ENCODE results near the gene APLP1.

APLP1 gene

DNA sequence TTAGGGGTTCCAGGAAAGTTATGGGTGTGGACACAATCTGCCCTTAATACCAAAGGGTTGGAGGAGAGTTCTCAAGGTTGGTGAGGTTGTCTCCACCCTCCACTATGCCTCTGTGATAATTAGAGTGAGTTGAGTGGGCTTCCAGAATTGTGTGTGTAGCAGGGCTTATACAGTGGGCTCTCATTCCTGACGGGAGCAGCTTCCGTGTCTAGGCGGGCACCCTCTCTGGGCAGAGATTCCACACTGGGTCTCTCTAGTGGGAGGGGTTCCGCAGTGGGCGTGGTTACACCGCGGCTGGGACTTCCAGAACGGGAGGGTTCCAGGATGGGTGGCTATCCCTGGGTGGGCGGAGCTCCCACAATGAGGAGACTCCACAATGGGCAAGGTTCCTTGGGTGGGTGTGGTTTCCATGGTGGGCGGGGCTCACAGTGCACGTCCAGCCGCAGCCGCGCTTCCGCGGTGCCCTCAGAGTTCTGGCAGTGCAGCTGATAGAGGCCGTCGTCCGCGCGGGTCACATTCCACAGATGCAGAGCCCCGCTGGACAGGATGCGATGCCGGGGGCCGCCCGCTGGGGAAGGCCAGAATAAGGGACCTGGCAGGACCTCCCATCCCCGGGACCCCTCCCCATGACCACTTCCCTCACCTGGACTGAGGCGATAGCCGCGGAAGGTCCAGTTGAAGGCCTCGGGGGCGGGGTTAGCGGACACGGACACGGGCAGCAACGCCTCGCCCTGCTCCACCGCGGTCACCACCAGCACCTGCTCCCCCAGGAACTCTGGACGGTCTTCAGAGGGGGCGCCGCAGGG lies 24.5 kb upstream of the APLP1 start:
- no peak for TF ChIP-seq EZH2 (IDR thresholded peaks at IDR 0.05; ENCODE audit: borderline replicate concordance, low read depth, low read length, severe bottlenecking)
- TF ChIP-seq, protein P1, sequence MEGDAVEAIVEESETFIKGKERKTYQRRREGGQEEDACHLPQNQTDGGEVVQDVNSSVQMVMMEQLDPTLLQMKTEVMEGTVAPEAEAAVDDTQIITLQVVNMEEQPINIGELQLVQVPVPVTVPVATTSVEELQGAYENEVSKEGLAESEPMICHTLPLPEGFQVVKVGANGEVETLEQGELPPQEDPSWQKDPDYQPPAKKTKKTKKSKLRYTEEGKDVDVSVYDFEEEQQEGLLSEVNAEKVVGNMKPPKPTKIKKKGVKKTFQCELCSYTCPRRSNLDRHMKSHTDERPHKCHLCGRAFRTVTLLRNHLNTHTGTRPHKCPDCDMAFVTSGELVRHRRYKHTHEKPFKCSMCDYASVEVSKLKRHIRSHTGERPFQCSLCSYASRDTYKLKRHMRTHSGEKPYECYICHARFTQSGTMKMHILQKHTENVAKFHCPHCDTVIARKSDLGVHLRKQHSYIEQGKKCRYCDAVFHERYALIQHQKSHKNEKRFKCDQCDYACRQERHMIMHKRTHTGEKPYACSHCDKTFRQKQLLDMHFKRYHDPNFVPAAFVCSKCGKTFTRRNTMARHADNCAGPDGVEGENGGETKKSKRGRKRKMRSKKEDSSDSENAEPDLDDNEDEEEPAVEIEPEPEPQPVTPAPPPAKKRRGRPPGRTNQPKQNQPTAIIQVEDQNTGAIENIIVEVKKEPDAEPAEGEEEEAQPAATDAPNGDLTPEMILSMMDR (IDR thresholded peaks at IDR 0.05; ENCODE audit: borderline replicate concordance, extremely low read depth, low read length, poor library complexity, severe bottlenecking): no peak
- Histone ChIP-seq H3K36me3 (ENCODE audit: insufficient read depth, low read length) (no peaks in the 10 kb centered on the region), H3K79me2 (ENCODE audit: insufficient read depth, low read length) (no peaks in the 10 kb centered on the region), H3K9me3 (ENCODE audit: insufficient read depth, low read length, severe bottlenecking) (no peaks in the 10 kb centered on the region), H3K9ac (ENCODE audit: low read depth, low read length) (no peak overlapping the region), H3K4me1 (ENCODE audit: insufficient read depth, low read length) (no peaks in the 10 kb centered on the region), H2AFZ (ENCODE audit: low read depth, low read length) (no peak overlapping the region), H3K27me3 (ENCODE audit: insufficient read depth, low read length, poor library complexity) (no peaks in the 10 kb centered on the region), H4K20me1 (ENCODE audit: insufficient read depth, low read length) (no peaks in the 10 kb centered on the region), H3K27ac (ENCODE audit: low read length) (no peak overlapping the region), H3K4me2 (ENCODE audit: insufficient read depth, low read length) (no peak overlapping the region), H3K4me3 (ENCODE audit: low read depth in 1 of 2, low read length in 2 of 2) (no peak overlapping the region)
- DNase-seq: no peak
- ATAC-seq (ENCODE audit: insufficient read depth, low read depth): no peak

DNA sequence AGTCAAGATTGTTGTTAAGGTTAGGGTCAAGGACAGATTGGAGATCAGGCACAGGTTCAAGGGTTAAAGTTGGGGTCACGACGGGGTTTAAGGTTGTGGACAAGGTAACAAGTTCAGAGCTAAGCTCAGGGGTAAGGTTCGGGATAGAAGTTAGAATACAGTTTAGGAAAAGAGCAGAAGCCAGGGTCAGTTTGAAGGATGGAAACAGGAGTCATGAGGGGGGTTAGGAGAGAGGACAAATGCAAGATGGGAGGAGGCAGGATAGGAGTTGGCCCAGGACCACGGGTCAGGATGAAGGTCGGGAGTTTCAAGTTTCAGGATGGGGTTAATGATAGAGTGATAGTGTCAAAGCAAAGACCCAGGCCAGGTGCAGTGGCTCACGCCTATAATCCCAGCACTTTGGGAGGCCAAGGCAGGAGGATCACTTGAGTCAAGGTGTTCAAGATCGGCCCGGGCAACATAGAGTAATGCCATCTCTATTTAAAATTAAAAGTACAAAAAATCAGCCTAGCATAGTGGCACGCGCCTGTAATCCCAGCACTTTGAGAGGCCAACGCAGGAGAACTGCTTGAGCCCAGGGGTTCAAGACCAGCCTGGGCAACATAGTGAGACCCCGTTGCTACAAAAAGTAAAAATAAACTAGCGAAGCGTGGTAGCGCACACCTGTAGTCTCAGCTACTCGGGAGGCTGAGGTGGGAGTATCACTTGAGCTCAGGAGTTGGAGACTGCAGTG lies 23.7 kb upstream of the APLP1 start:
- H3K27me3 ChIP-seq (ENCODE audit: insufficient read depth, low read length, poor library complexity): no peaks in the 10 kb centered on the region
- no peak overlapping the region for H2AFZ ChIP-seq (ENCODE audit: low read depth, low read length)
- no peak overlapping the region for H3K4me2 ChIP-seq (ENCODE audit: insufficient read depth, low read length)
- no peaks in the 10 kb centered on the region for H3K4me1 ChIP-seq (ENCODE audit: insufficient read depth, low read length)
- no peak overlapping the region for H3K27ac ChIP-seq (ENCODE audit: low read length)
- H3K79me2 ChIP-seq (ENCODE audit: insufficient read depth, low read length): no peaks in the 10 kb centered on the region
- TF ChIP-seq EZH2 (IDR thresholded peaks at IDR 0.05; ENCODE audit: borderline replicate concordance, low read depth, low read length, severe bottlenecking): no peak
- TF ChIP-seq, protein P1 (IDR thresholded peaks at IDR 0.05; ENCODE audit: borderline replicate concordance, extremely low read depth, low read length, poor library complexity, severe bottlenecking): no peak
- H3K36me3 ChIP-seq (ENCODE audit: insufficient read depth, low read length): no peaks in the 10 kb centered on the region
- no peaks in the 10 kb centered on the region for H4K20me1 ChIP-seq (ENCODE audit: insufficient read depth, low read length)
- H3K4me3 ChIP-seq (ENCODE audit: low read depth in 1 of 2, low read length in 2 of 2): no peak overlapping the region
- DNase-seq (no peak), ATAC-seq (ENCODE audit: insufficient read depth, low read depth) (no peak)
- H3K9ac ChIP-seq (ENCODE audit: low read depth, low read length): no peak overlapping the region
- H3K9me3 ChIP-seq (ENCODE audit: insufficient read depth, low read length, severe bottlenecking): no peaks in the 10 kb centered on the region

DNA sequence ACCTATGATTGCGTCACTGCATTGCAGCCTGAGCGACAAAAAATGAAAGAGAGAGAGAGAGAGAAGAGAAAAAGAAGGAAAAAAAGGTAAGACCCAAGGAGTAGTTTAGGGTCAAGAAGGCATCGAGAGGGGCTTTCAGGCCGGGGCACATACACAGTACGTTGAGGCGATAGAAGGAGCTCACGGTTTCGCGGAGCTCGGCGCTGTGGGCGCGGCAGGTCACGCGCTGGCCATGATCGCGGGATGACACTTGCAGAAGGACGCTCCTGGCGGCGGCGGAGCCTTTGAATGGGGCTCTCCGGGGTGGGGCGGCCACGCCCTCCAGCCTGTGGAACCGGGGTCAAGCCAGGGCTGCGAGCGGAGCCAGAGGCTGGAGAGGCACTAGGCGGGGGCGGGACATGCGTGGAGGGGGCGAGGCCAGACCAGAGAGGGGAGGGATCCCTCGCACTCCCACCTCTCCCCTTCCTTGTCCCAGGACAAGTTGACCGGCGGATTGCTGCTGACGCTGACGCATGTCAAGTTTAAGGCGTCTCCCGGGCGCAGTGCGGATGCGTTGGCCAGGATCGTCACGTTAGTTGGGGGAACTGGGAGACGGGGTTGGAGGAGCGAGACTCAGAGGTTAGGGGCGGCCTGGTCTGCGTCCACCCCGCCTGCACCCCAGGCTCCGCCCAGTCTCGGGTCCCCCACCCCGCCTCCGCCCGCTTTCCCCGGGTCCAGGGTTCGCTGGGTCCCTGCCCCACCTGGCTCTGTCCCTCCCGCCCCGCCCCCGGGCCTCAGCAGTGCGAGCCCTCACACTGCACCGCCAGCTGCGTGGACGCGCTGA lies 22.9 kb upstream of the APLP1 start:
- Histone ChIP-seq H3K36me3 (ENCODE audit: insufficient read depth, low read length) (no peaks in the 10 kb centered on the region), H3K9me3 (ENCODE audit: insufficient read depth, low read length, severe bottlenecking) (no peaks in the 10 kb centered on the region), H3K4me2 (ENCODE audit: insufficient read depth, low read length) (no peak overlapping the region), H4K20me1 (ENCODE audit: insufficient read depth, low read length) (no peaks in the 10 kb centered on the region), H3K4me1 (ENCODE audit: insufficient read depth, low read length) (no peaks in the 10 kb centered on the region), H3K27ac (ENCODE audit: low read length) (no peak overlapping the region), H2AFZ (ENCODE audit: low read depth, low read length) (no peak overlapping the region), H3K79me2 (ENCODE audit: insufficient read depth, low read length) (no peaks in the 10 kb centered on the region), H3K9ac (ENCODE audit: low read depth, low read length) (no peak overlapping the region), H3K4me3 (ENCODE audit: low read depth in 1 of 2, low read length in 2 of 2) (no peak overlapping the region), H3K27me3 (ENCODE audit: insufficient read depth, low read length, poor library complexity) (no peaks in the 10 kb centered on the region)
- DNase-seq (no peak), ATAC-seq (ENCODE audit: insufficient read depth, low read depth) (no peak)
- TF ChIP-seq EZH2 (IDR thresholded peaks at IDR 0.05; ENCODE audit: borderline replicate concordance, low read depth, low read length, severe bottlenecking): no peak
- TF ChIP-seq, protein P1 (IDR thresholded peaks at IDR 0.05; ENCODE audit: borderline replicate concordance, extremely low read depth, low read length, poor library complexity, severe bottlenecking): no peak
